IMR-90 (cell line): ENCODE results near the gene BTG2.

Experiments used
- CTCF ChIP-seq: conservative IDR thresholded peaks from 2 replicates; pipeline ENCODE4 v1.5.1; 2012; ENCODE audit warnings: mild to moderate bottlenecking, low read depth, low read length, improper control_type of control experiment
- RAD21 ChIP-seq: IDR thresholded peaks from 2 replicates; pipeline ENCODE4 v1.6.1; 2012; ENCODE audit warnings: low read length, improper control_type of control experiment

- no peak for TF ChIP-seq CTCF
- TF ChIP-seq RAD21: no peak
Observed at GRCh38 chr1:203271962-203272632, 33.2 kb upstream of the BTG2 start.
